ENCODE measurements around the gene MATN4.

DNA sequence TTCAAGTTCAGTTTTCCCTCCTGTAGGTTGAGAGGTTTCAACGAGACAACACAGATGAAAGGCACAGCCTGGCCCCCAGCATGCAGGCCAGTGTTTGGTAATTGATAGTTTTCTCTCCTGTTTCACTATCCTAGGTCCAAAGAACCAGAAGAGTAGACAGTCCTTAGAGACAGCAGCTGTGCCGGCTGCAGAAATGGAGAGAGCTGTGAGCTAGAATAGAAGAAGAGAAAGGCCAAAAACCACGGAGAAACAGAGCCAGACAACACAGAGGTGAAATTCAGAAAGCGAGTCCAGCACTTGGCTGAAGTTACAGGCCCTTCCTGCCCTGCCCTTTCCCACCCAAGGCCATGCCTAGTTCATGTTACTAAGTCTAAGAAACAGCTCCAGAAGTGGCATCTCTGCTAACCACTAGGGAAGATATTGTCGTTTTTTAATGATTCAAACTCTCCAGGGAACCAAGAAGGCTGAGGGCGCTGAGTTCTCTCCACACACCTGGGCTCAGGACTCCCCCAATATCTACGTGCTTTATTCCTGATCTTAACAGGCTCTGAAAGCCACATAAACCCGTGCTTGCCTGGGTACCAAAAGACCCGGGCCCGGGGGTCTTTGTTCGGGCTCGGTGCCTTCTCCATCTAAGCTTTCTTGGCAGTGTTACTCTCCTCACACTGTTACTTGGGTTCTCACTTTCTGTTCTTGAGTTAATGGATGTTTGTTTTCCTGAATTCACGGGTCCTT is 18.0 kb downstream of the MATN4 start:
- TF ChIP-seq, protein P1, sequence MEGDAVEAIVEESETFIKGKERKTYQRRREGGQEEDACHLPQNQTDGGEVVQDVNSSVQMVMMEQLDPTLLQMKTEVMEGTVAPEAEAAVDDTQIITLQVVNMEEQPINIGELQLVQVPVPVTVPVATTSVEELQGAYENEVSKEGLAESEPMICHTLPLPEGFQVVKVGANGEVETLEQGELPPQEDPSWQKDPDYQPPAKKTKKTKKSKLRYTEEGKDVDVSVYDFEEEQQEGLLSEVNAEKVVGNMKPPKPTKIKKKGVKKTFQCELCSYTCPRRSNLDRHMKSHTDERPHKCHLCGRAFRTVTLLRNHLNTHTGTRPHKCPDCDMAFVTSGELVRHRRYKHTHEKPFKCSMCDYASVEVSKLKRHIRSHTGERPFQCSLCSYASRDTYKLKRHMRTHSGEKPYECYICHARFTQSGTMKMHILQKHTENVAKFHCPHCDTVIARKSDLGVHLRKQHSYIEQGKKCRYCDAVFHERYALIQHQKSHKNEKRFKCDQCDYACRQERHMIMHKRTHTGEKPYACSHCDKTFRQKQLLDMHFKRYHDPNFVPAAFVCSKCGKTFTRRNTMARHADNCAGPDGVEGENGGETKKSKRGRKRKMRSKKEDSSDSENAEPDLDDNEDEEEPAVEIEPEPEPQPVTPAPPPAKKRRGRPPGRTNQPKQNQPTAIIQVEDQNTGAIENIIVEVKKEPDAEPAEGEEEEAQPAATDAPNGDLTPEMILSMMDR (conservative IDR thresholded peaks at IDR 0.05; ENCODE audit: low read depth, low read length) = no peak
- TF ChIP-seq NFE2L2 (IDR thresholded peaks at IDR 0.05; ENCODE audit: low read depth, low read length) (no peak), BHLHE40 (IDR thresholded peaks at IDR 0.05; ENCODE audit: low read depth, low read length) (no peak), MAZ (IDR thresholded peaks at IDR 0.05; ENCODE audit: borderline replicate concordance, low read depth, low read length) (no peak), MXI1 (IDR thresholded peaks at IDR 0.05; ENCODE audit: borderline replicate concordance, low read depth, low read length) (no peak), RCOR1 (IDR thresholded peaks at IDR 0.05; ENCODE audit: insufficient replicate concordance, low read length) (no peak), POLR2A (IDR thresholded peaks at IDR 0.05; ENCODE audit: low read depth, low read length) (no peak), RFX5 (IDR thresholded peaks at IDR 0.05; ENCODE audit: low read depth, low read length) (no peak), CHD1 (IDR thresholded peaks at IDR 0.05; ENCODE audit: low read depth, low read length) (no peak), CEBPB (IDR thresholded peaks at IDR 0.05; ENCODE audit: low read depth, low read length) (no peak), RAD21 (IDR thresholded peaks at IDR 0.05; ENCODE audit: low read length) (no peak)
- TF ChIP-seq, protein P2, sequence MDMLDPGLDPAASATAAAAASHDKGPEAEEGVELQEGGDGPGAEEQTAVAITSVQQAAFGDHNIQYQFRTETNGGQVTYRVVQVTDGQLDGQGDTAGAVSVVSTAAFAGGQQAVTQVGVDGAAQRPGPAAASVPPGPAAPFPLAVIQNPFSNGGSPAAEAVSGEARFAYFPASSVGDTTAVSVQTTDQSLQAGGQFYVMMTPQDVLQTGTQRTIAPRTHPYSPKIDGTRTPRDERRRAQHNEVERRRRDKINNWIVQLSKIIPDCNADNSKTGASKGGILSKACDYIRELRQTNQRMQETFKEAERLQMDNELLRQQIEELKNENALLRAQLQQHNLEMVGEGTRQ (IDR thresholded peaks at IDR 0.05; ENCODE audit: low read depth, low read length) = no peak
- TF ChIP-seq, protein P3, sequence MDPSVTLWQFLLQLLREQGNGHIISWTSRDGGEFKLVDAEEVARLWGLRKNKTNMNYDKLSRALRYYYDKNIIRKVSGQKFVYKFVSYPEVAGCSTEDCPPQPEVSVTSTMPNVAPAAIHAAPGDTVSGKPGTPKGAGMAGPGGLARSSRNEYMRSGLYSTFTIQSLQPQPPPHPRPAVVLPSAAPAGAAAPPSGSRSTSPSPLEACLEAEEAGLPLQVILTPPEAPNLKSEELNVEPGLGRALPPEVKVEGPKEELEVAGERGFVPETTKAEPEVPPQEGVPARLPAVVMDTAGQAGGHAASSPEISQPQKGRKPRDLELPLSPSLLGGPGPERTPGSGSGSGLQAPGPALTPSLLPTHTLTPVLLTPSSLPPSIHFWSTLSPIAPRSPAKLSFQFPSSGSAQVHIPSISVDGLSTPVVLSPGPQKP (IDR thresholded peaks at IDR 0.05; ENCODE audit: borderline replicate concordance, low read depth, low read length) = no peak

Measured in IMR-90 (cell line).